HG03575 (cell line): ENCODE data around the gene CD82.

Experiments used
- ATAC-seq: cut with Tn5 transposase; IDR thresholded peaks from one replicate; pipeline ENCODE4 v1.9.1; 2021; ENCODE audit not compliant: unreplicated experiment, insufficient number of reproducible peaks, low FRiP score; ENCODE audit errors: extremely low read depth

Gene CD82

GRCh38 chr11:44609783-44610155 is 44.3 kb downstream of the CD82 start:
- no peak for ATAC-seq

DNA sequence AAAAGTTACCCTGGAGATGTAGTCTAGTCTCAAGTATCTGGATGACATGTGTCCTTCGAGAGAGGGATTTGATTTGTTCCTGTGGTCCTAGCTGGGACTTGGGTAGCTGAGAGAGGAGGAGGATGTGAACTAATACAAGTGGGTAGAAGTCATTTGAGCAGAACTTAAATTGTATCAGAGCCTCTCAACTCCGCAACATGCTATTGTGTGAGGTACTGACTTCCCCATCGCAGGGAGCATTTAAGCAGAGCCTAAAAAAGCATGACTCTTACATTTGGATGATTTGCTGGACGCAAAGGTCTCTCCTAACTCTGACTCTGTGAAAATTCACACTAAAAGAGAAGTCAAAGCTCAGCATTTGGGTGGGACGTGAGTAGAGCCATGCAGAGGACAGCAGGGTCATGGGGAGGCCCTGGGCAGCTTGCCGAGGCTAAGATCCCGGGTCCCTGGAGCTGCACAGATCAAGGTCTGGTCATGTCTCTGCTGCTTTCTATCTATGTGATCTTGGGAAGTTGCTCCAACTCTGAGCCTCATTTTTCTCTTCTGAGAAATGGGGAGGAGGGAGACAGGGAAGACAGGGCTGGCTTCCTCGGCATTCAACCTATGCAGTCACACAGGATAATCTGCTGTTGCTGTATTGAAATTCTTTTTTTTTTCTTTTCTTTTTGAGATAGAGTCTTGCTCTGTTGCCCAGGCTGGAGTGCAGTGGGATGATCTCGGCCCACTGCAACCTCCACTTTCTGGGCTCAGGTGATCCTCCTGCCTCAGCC is 44.9 kb downstream of the CD82 start:
- no peak for ATAC-seq

GRCh38 chr11:44611088-44611487 is 45.6 kb downstream of the CD82 start:
- ATAC-seq, result no peak

GRCh38 chr11:44611687-44612434 is 46.4 kb downstream of the CD82 start:
- ATAC-seq, result no peak

DNA sequence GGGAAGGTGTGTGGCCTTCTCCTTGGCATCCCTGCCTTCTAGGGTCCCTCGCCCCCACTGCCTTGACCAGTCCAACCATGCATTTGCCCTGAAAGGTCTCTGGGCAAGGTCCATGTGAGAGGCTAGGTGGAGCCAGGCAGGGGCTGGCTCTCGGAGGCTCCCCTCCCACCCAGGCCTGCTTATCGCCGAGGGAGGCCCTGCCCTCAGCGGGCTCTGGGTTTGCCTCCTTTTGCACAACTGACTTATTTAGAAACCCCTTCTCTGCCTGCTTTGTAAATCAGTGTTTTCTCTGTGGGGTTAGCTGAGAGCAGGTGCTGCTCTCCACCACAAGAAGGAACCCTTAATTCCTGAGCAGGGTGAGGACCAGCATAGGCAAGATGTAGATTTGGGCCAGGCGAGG is 47.7 kb downstream of the CD82 start:
- no peak for ATAC-seq

DNA sequence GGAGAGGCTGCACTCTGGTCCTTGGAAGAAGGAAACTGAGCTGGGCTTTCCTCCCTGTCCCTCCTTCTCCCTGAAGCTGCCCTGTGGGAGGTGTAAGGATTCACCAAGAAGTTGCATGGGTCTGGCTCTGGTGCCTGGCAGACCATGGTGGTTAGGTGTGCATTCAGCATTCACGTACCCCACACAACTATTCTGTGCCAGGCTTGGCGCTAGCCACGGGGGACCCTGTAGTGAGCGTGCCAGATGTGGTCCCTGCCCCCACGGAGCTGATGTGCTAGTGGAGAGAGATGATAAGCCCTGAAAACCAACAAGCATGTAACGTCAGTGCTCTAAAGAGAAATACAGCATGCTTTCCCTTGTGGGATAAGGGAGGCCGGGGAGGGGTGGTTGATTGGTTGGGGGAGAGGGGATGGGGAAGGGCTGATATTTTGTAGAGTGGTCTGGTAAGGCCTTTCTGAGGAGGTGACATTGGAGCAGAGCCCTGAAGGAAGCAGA is 48.9 kb downstream of the CD82 start:
- ATAC-seq, result no peak

- ATAC-seq, result no peak
Observed at GRCh38 chr11:44615041-44615755, 49.7 kb downstream of the CD82 start.

DNA sequence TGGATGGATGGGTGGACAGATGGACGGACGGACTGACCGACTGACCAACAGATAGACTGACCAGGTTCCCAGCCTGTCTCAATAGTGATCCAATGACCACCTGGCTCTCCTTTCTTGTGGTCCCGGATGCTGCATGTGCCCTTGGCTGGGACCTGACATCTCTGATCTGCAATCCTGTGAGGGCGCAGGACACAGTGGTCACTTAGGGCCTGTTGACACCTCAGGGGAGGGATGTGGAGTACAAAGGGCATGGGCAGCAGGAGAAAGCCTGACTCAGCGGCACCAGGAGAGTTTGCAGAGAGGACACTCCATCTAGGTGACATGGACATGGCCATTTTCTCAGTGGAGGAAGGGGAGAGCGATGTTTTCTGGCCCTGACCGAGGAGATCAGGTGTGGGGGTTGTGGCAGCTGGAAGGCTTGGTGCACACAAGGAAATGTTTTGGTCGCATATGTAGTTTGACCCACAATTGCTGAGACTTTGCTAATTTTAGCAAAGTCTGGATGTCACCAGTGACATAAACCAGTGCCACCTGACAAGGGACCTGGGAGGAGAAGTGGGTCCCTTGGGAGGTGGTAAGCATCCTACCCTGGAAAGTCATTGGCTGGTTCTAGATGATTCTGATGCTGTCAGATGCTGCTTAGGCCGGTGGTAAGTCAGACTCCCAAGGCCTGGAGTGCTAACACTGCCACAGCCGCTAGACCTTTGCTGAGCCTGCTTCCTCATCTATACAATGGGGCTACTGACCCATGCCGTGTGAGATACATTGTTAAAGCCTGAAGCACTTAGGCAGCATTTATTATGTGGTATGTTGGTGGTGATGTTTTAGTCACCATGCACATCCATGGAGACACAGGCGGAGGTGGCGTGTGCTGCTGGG is 50.7 kb downstream of the CD82 start:
- no peak for ATAC-seq

- ATAC-seq, result no peak
Observed at GRCh38 chr11:44617671-44618461, 52.4 kb downstream of the CD82 start.

- ATAC-seq, result no peak
Observed at GRCh38 chr11:44618561-44619425, 53.3 kb downstream of the CD82 start.

DNA sequence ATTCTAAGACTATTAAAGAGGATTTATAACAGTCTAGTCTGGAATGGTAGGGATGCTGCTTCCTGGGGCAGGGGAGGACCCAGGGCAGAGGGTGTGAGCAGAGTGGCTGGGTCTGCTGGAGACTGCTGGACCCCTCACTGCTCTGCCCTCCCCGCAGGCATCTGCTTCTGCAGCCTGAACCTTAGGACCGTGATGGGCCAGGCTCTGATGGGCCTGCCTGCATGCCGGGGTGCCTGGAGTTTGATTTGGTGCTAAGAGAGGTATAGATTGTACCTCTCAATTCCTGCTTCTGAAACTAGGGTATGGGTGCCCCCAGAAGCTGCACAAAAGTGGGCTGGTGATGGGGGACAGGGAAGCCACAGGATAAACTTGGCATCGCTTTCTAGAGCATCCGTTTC is 54.9 kb downstream of the CD82 start:
- no peak for ATAC-seq

- no peak for ATAC-seq
Observed at GRCh38 chr11:44621140-44621681, 55.7 kb downstream of the CD82 start.

- no peak for ATAC-seq
Observed at GRCh38 chr11:44621784-44622183, 56.3 kb downstream of the CD82 start.

GRCh38 chr11:44622190-44622650 is 56.8 kb downstream of the CD82 start:
- no peak for ATAC-seq

GRCh38 chr11:44622721-44623258 is 57.3 kb downstream of the CD82 start:
- ATAC-seq, result no peak

DNA sequence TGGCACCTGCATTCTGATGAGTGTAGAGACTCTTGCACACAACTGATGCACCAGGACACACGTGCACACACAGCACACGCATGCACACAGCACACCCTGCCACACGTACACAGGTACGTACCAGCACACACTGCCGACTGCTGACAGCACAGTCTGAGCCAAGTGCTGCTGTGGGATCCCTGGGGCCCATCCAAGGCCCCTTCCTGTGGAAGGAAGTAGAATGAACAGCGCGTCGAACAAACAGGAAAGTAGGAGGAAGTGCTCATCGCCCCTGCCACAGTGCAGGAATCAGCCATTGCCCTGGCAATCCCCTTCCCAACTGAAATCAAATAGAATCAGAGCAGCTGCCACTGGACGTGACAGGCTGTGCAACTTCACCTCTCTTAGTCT is 57.9 kb downstream of the CD82 start:
- ATAC-seq, result no peak
